ENCODE data around the gene RSAD1.

DNA sequence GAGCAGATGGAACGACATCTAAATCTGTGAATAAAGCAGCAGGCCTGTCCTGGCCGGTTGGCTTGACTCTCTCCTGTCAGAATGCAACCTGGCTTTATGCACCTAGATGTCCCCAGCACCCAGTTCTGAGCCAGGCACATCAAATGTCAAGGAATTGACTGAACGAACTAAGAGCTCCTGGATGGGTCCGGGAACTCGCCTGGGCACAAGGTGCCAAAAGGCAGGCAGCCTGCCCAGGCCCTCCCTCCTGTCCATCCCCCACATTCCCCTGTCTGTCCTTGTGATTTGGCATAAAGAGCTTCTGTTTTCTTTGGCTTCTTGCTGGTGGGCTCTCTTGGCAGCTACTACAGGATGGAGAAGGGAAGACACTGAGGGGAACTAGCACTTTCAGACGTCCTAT is 4.1 kb upstream of the RSAD1 start:
- no peak for TF ChIP-seq CTCF (IDR thresholded peaks at IDR 0.05)
- no peak for TF ChIP-seq ZFX (IDR thresholded peaks at IDR 0.05; ENCODE audit: borderline replicate concordance)
